Measurements from ENCODE around the gene DOCK4.

The DOCK4 gene

GRCh38 chr7:111740942-111741341 is 465.3 kb downstream of the DOCK4 start:
- no peaks in the 10 kb centered on the region for H3K27me3 ChIP-seq (ENCODE audit: insufficient read depth, low read depth)

DNA sequence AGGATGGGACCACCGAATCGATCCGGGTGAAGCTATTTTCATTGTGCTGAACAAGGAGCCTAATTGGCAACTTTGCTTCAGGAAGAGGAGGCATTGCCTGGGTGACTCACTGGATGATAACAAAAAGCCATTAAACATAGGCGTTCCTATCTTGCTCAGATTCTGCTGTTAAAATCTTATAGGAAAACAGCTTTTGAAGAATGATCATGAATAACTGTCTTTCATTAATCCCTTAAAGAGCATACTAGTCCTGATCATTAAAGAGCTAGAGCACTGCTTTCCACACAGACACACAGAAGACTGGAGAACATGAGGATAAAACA is 469.7 kb downstream of the DOCK4 start:
- TF ChIP-seq, protein P1, sequence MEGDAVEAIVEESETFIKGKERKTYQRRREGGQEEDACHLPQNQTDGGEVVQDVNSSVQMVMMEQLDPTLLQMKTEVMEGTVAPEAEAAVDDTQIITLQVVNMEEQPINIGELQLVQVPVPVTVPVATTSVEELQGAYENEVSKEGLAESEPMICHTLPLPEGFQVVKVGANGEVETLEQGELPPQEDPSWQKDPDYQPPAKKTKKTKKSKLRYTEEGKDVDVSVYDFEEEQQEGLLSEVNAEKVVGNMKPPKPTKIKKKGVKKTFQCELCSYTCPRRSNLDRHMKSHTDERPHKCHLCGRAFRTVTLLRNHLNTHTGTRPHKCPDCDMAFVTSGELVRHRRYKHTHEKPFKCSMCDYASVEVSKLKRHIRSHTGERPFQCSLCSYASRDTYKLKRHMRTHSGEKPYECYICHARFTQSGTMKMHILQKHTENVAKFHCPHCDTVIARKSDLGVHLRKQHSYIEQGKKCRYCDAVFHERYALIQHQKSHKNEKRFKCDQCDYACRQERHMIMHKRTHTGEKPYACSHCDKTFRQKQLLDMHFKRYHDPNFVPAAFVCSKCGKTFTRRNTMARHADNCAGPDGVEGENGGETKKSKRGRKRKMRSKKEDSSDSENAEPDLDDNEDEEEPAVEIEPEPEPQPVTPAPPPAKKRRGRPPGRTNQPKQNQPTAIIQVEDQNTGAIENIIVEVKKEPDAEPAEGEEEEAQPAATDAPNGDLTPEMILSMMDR (conservative IDR thresholded peaks at IDR 0.05; ENCODE audit: low read depth, low read length), result no peak

More at GRCh38 chr7:111740942-111741341, 465.3 kb downstream of the DOCK4 start:
- H2AFZ ChIP-seq (ENCODE audit: low read depth), result no peak overlapping the region
- TF ChIP-seq, protein P1 (conservative IDR thresholded peaks at IDR 0.05; ENCODE audit: low read depth, low read length), result no peak
- no peaks in the 10 kb centered on the region for H3K79me2 ChIP-seq (ENCODE audit: insufficient read depth, low read depth)
- H3K27ac ChIP-seq, result no peak overlapping the region
- no peak overlapping the region for H3K9ac ChIP-seq
- H3K4me3 ChIP-seq (IDR thresholded peaks at IDR 0.05; ENCODE audit: insufficient read depth, low read depth, low read length), result no peak overlapping the region
- H3K4me2 ChIP-seq, result no peak overlapping the region
- H3K4me1 ChIP-seq (ENCODE audit: low read depth, poor library complexity, severe bottlenecking), result no peaks in the 10 kb centered on the region
- no peaks in the 10 kb centered on the region for H3K36me3 ChIP-seq (ENCODE audit: insufficient read depth)
- no peaks in the 10 kb centered on the region for H4K20me1 ChIP-seq (ENCODE audit: insufficient read depth)

DNA sequence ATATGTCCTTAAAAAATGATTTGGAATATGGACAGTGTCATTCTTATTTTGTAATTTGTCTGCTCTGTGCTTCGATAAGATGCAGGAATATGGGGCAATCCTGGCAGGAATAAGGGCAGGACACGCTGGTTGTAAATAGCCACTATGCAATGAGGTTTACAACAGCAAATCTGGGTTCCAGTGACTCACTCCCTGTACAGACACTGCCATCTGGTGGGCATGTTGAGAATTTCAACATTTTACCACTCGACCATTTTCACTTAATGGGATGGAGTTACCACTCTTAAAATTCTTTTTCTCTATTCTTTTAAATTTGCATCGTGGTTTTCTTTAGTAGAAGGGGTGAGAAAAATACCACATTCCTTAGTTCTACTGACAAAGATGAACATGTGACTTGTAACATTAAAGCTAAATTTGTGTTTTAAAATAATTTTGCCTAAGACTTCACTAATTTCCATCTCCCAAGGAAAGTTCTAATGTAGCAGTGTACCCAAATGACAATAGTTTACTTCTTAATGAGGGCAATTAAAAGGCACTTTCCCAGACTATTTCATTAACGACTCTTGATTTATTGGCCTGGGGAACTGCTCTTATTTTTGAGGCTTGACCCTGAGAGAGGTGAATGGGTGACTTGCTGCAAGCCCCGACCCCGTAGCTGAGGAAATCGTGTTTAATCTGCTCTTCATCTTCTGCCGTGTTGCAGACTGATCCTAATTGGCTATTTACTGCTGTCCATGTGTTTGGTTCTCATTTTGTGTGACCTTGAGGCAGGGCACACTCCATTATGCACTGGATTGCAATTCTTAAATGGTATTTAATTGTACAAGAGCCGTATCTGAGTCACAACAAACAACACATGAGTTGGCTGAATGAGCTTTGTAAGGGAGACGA is 470.3 kb downstream of the DOCK4 start:
- no peak overlapping the region for H3K4me3 ChIP-seq (IDR thresholded peaks at IDR 0.05; ENCODE audit: insufficient read depth, low read depth, low read length)
- H3K9ac ChIP-seq, result no peak overlapping the region
- no peak overlapping the region for H3K27ac ChIP-seq
- H3K27me3 ChIP-seq (ENCODE audit: insufficient read depth, low read depth), result no peaks in the 10 kb centered on the region
- TF ChIP-seq, protein P1 (conservative IDR thresholded peaks at IDR 0.05; ENCODE audit: low read depth, low read length), result peak; percentile 97
- no peak overlapping the region for H2AFZ ChIP-seq (ENCODE audit: low read depth)
- H3K36me3 ChIP-seq (ENCODE audit: insufficient read depth), result no peaks in the 10 kb centered on the region
- H3K4me2 ChIP-seq, result no peak overlapping the region
- no peaks in the 10 kb centered on the region for H3K79me2 ChIP-seq (ENCODE audit: insufficient read depth, low read depth)
- peaks cover 8% of the 10 kb centered on the region for H3K4me1 ChIP-seq (ENCODE audit: low read depth, poor library complexity, severe bottlenecking)
- no peaks in the 10 kb centered on the region for H4K20me1 ChIP-seq (ENCODE audit: insufficient read depth)

More for the DNA sequence above, 469.7 kb downstream of the DOCK4 start:
- Histone ChIP-seq H3K4me1 (ENCODE audit: low read depth, poor library complexity, severe bottlenecking) (peaks cover 8% of the 10 kb centered on the region), H3K4me3 (IDR thresholded peaks at IDR 0.05; ENCODE audit: insufficient read depth, low read depth, low read length) (no peak overlapping the region), H3K27me3 (ENCODE audit: insufficient read depth, low read depth) (no peaks in the 10 kb centered on the region), H3K79me2 (ENCODE audit: insufficient read depth, low read depth) (no peaks in the 10 kb centered on the region), H2AFZ (ENCODE audit: low read depth) (no peak overlapping the region), H3K27ac (no peak overlapping the region), H3K9ac (no peak overlapping the region), H3K36me3 (ENCODE audit: insufficient read depth) (no peaks in the 10 kb centered on the region), H3K4me2 (no peak overlapping the region), H4K20me1 (ENCODE audit: insufficient read depth) (no peaks in the 10 kb centered on the region)

GRCh38 chr7:111734954-111735660 is 471.1 kb downstream of the DOCK4 start:
- Histone ChIP-seq H3K27me3 (ENCODE audit: insufficient read depth, low read depth) (no peaks in the 10 kb centered on the region), H3K36me3 (ENCODE audit: insufficient read depth) (no peaks in the 10 kb centered on the region), H3K4me1 (ENCODE audit: low read depth, poor library complexity, severe bottlenecking) (peaks cover 8% of the 10 kb centered on the region), H3K9ac (no peak overlapping the region), H3K79me2 (ENCODE audit: insufficient read depth, low read depth) (no peaks in the 10 kb centered on the region), H4K20me1 (ENCODE audit: insufficient read depth) (no peaks in the 10 kb centered on the region), H2AFZ (ENCODE audit: low read depth) (no peak overlapping the region), H3K27ac (no peak overlapping the region), H3K4me3 (IDR thresholded peaks at IDR 0.05; ENCODE audit: insufficient read depth, low read depth, low read length) (no peak overlapping the region), H3K4me2 (no peak overlapping the region)
- TF ChIP-seq, protein P1 (conservative IDR thresholded peaks at IDR 0.05; ENCODE audit: low read depth, low read length), result no peak

Measured in KMS-11 (cell line).